NCI-H345 treated with DMSO at 0.1 percent for 48 hours (cell line): ENCODE data around the gene CD83.

Experiments
- DNase-seq: peaks from one replicate; lab custom pipeline; 2025; ENCODE audit not compliant: unreplicated experiment; lab: John Stamatoyannopoulos, UW

The CD83 gene

GRCh38 chr6:14123386-14124111 lies 6.0 kb downstream of the CD83 start:
- DNase-seq, result no peak

- no peak for DNase-seq
These were observed 7.8 kb downstream of the CD83 start for GRCh38 chr6:14125346-14125745.

- DNase-seq, result no peak
These were observed 8.6 kb downstream of the CD83 start for GRCh38 chr6:14126191-14126590.

- no peak for DNase-seq
These were observed 10.0 kb downstream of the CD83 start for GRCh38 chr6:14127611-14128010.

- DNase-seq, result no peak
These were observed 10.4 kb downstream of the CD83 start for GRCh38 chr6:14128012-14128411.

- DNase-seq, result no peak
These were observed 11.2 kb downstream of the CD83 start for GRCh38 chr6:14128746-14129145.

GRCh38 chr6:14129575-14129974 lies 12.0 kb downstream of the CD83 start:
- no peak for DNase-seq

- DNase-seq, result no peak
These were observed 13.0 kb downstream of the CD83 start for GRCh38 chr6:14130435-14131075.

GRCh38 chr6:14131579-14131978 lies 14.0 kb downstream of the CD83 start:
- no peak for DNase-seq

- no peak for DNase-seq
These were observed 14.8 kb downstream of the CD83 start for GRCh38 chr6:14132244-14132920.

GRCh38 chr6:14132921-14133275 lies 15.3 kb downstream of the CD83 start:
- DNase-seq, result no peak

GRCh38 chr6:14134211-14134910 lies 16.8 kb downstream of the CD83 start:
- DNase-seq, result no peak

GRCh38 chr6:14135893-14136539 lies 18.4 kb downstream of the CD83 start:
- no peak for DNase-seq

GRCh38 chr6:14138701-14139215 lies 21.2 kb downstream of the CD83 start:
- DNase-seq, result no peak

GRCh38 chr6:14141351-14142062 lies 23.9 kb downstream of the CD83 start:
- DNase-seq, result no peak

- no peak for DNase-seq
These were observed 24.5 kb downstream of the CD83 start for GRCh38 chr6:14142063-14142450.

GRCh38 chr6:14142511-14143223 lies 25.1 kb downstream of the CD83 start:
- no peak for DNase-seq

GRCh38 chr6:14143305-14143704 lies 25.7 kb downstream of the CD83 start:
- DNase-seq, result no peak

- DNase-seq, result no peak
These were observed 27.1 kb downstream of the CD83 start for GRCh38 chr6:14144678-14145113.
